GM19035 (cell line): Measurements from ENCODE around the gene KCNH3.
"Not testable (repeated sequence)": the region's sequence is repeated elsewhere in the genome, so short reads cannot be mapped to it uniquely, and the experiment has no call there.

Experiments
- ATAC-seq: cut with Tn5 transposase; IDR thresholded peaks from one replicate; pipeline ENCODE4 v1.9.1; 2021; ENCODE audit not compliant: unreplicated experiment

The KCNH3 gene

GRCh38 chr12:49538510-49539403 lies at the start of gene KCNH3:
KCNH3 (plus strand) TSS chr12:49539030; CDS start chr12:49539417, 387 bp downstream.
- ATAC-seq = peak; percentile 69

GRCh38 chr12:49489154-49489553 lies 49.7 kb upstream of the KCNH3 start:
- no peak for ATAC-seq

GRCh38 chr12:49489720-49490119 lies 49.1 kb upstream of the KCNH3 start:
- ATAC-seq = no peak

GRCh38 chr12:49491823-49492222 lies 47.0 kb upstream of the KCNH3 start:
- no peak for ATAC-seq

- ATAC-seq = no peak
Observed at GRCh38 chr12:49493900-49494299, 44.9 kb upstream of the KCNH3 start.

- ATAC-seq = no peak
Observed at GRCh38 chr12:49496417-49497360, 42.1 kb upstream of the KCNH3 start.

GRCh38 chr12:49501895-49502294 lies 36.9 kb upstream of the KCNH3 start:
- ATAC-seq = no peak

- no peak for ATAC-seq
Observed at GRCh38 chr12:49502590-49502989, 36.2 kb upstream of the KCNH3 start.

- no peak for ATAC-seq
Observed at GRCh38 chr12:49503674-49504180, 35.1 kb upstream of the KCNH3 start.

GRCh38 chr12:49505672-49506071 lies 33.2 kb upstream of the KCNH3 start:
- no peak for ATAC-seq

- ATAC-seq = no peak
Observed at GRCh38 chr12:49507139-49507538, 31.7 kb upstream of the KCNH3 start.

GRCh38 chr12:49509681-49510080 lies 29.1 kb upstream of the KCNH3 start:
- not testable (repeated sequence) for ATAC-seq

- ATAC-seq = no peak
Observed at GRCh38 chr12:49511410-49511809, 27.4 kb upstream of the KCNH3 start.

- ATAC-seq = no peak
Observed at GRCh38 chr12:49512546-49512945, 26.3 kb upstream of the KCNH3 start.

- ATAC-seq = no peak
Observed at GRCh38 chr12:49515266-49515665, 23.6 kb upstream of the KCNH3 start.

- ATAC-seq = no peak
Observed at GRCh38 chr12:49518914-49519573, 19.8 kb upstream of the KCNH3 start.

- no peak for ATAC-seq
Observed at GRCh38 chr12:49519574-49519936, 19.3 kb upstream of the KCNH3 start.

GRCh38 chr12:49521389-49521788 lies 17.4 kb upstream of the KCNH3 start:
- no peak for ATAC-seq

GRCh38 chr12:49524660-49525324 lies 14.0 kb upstream of the KCNH3 start:
- no peak for ATAC-seq

- no peak for ATAC-seq
Observed at GRCh38 chr12:49525942-49526341, 12.9 kb upstream of the KCNH3 start.
